Measurements from ENCODE around the gene HNRNPL. TPM values are rescaled to one million over a fixed set of nuclear protein-coding genes. Genes with fewer than 3 reads are reported as not detected.

Gene HNRNPL
- total and polyA plus RNA-seq, 9 of the 15 experiments (the other 6 are each of a cell fraction or from before 2014, with no cell fraction given), result 39.5 to 610 (median 299) TPM

DNA sequence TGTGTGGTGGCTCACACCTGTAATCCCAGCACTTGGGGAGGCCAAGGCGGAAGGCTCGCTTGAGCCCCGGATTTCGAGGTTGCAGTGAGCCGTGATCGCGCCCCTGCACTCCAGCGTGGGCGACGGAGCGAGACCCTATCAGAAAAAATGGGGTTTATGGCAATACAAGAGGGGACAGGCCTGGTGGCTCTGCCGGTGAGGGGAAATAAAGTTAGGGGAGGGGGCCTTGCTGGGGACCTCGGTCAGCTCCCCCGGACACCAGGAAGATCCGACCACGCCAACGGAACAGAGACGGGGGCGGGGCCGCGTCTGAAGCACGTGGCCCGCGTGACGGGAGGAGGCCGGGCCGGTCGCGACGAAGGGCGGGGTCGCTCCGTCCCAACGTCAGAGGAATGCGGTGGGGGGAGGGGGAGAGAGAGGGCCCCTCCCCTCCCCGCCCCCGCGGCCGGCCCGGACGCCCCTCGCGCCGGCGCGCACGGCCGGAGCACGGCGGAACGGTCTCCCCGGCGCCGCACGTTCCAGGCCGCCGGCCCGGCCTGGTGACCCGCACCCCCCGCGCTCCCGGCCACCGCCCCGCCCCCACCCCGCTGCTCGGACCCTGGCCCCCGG lies 1.9 kb upstream of the HNRNPL start (continued):
- TF ChIP-seq ZNF551 (CRISPR knock-in tag; IDR thresholded peaks at IDR 0.05) (no peak), ERF (CRISPR knock-in tag; IDR thresholded peaks at IDR 0.05) (no peak), RBBP5 (IDR thresholded peaks at IDR 0.05; ENCODE audit: borderline replicate concordance, insufficient read depth, low read length, poor library complexity, severe bottlenecking) (peak; percentile 6), MTA2 (IDR thresholded peaks at IDR 0.05; ENCODE audit: low read depth) (0 out of 2 replicates have a peak, but pooled peaks have one; percentile 6), DIDO1 (tag; IDR thresholded peaks at IDR 0.05; ENCODE audit: low read depth) (no peak), ARID2 (IDR thresholded peaks at IDR 0.05) (no peak), GABPB2 (CRISPR knock-in tag; conservative IDR thresholded peaks at IDR 0.05) (no peak), C11orf30 (IDR thresholded peaks at IDR 0.05; ENCODE audit: low read depth) (no peak), COPS2 (conservative IDR thresholded peaks at IDR 0.05) (no peak), SMAD1 (IDR thresholded peaks at IDR 0.05; ENCODE audit: low read depth, low read length, partially characterized antibody) (no peak), ZNF347 (CRISPR knock-in tag; IDR thresholded peaks at IDR 0.05; ENCODE audit: low read depth) (no peak), SNRNP70 (optimal IDR thresholded peaks at IDR 0.05; ENCODE audit: low read depth, low read length) (no peak), TEAD4 (IDR thresholded peaks at IDR 0.05; ENCODE audit: low read length) (peak; percentile 67; the same call in 1 of the 2 replicates), TEAD4 (CRISPR knock-in tag; IDR thresholded peaks at IDR 0.05; ENCODE audit: borderline replicate concordance) (no peak), PTRF (tag; IDR thresholded peaks at IDR 0.05) (no peak), POLR2AphosphoS5 (IDR thresholded peaks at IDR 0.05; ENCODE audit: control insufficient read depth, insufficient read depth, low read depth, low read length) (peak; percentile 51), RB1 (IDR thresholded peaks at IDR 0.05; ENCODE audit: low read depth) (peak; percentile 60; the same call in 1 of the 2 replicates), PRPF4 (IDR thresholded peaks at IDR 0.05; ENCODE audit: insufficient read depth, low read depth, low read length, poor library complexity, severe bottlenecking) (no peak), MEF2A (IDR thresholded peaks at IDR 0.05; ENCODE audit: control insufficient read depth, low read depth, low read length) (no peak), BMI1 (IDR thresholded peaks at IDR 0.05; ENCODE audit: low read length) (no peak), ZNF239 (CRISPR knock-in tag; IDR thresholded peaks at IDR 0.05) (no peak), ZNF449 (CRISPR knock-in tag; IDR thresholded peaks at IDR 0.05) (no peak), ZNF57 (CRISPR knock-in tag; IDR thresholded peaks at IDR 0.05) (no peak), L3MBTL2 (IDR thresholded peaks at IDR 0.05) (peak; percentile 94)
- TF ChIP-seq, protein P1, sequence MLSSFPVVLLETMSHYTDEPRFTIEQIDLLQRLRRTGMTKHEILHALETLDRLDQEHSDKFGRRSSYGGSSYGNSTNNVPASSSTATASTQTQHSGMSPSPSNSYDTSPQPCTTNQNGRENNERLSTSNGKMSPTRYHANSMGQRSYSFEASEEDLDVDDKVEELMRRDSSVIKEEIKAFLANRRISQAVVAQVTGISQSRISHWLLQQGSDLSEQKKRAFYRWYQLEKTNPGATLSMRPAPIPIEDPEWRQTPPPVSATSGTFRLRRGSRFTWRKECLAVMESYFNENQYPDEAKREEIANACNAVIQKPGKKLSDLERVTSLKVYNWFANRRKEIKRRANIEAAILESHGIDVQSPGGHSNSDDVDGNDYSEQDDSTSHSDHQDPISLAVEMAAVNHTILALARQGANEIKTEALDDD (IDR thresholded peaks at IDR 0.05), result no peak
- TF ChIP-seq, protein P2, sequence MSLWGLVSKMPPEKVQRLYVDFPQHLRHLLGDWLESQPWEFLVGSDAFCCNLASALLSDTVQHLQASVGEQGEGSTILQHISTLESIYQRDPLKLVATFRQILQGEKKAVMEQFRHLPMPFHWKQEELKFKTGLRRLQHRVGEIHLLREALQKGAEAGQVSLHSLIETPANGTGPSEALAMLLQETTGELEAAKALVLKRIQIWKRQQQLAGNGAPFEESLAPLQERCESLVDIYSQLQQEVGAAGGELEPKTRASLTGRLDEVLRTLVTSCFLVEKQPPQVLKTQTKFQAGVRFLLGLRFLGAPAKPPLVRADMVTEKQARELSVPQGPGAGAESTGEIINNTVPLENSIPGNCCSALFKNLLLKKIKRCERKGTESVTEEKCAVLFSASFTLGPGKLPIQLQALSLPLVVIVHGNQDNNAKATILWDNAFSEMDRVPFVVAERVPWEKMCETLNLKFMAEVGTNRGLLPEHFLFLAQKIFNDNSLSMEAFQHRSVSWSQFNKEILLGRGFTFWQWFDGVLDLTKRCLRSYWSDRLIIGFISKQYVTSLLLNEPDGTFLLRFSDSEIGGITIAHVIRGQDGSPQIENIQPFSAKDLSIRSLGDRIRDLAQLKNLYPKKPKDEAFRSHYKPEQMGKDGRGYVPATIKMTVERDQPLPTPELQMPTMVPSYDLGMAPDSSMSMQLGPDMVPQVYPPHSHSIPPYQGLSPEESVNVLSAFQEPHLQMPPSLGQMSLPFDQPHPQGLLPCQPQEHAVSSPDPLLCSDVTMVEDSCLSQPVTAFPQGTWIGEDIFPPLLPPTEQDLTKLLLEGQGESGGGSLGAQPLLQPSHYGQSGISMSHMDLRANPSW (CRISPR knock-in tag; IDR thresholded peaks at IDR 0.05), result no peak
